ENCODE results near the gene PARN.

DNA sequence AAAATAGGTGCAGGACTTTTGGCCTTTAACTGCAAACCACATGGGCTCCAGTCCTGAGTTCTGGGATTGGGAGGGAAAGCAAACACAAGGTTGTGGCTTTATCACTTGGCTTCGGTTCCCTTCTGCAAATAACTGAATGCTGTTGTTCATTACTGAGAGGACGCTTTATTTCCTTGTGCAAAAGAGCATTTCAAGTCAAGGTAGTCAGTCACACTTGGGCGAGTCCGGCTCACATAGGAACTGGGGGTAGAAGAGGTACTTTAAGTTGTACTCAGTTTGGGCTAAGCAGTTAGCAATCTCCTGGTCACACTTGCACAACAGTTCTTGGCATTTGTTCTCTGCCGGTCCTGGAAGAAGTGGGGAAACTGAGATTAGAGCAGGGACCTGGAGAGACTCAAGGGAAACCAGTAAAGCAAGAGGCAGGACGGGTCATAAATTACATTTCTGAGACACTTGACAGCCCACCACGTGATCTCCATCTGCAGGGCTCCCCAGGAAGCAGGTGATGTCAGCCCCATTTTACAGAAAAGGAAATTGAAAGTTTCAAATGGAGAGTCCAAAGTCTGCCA is 42.4 kb upstream of the PARN start:
- TF ChIP-seq, protein P1, sequence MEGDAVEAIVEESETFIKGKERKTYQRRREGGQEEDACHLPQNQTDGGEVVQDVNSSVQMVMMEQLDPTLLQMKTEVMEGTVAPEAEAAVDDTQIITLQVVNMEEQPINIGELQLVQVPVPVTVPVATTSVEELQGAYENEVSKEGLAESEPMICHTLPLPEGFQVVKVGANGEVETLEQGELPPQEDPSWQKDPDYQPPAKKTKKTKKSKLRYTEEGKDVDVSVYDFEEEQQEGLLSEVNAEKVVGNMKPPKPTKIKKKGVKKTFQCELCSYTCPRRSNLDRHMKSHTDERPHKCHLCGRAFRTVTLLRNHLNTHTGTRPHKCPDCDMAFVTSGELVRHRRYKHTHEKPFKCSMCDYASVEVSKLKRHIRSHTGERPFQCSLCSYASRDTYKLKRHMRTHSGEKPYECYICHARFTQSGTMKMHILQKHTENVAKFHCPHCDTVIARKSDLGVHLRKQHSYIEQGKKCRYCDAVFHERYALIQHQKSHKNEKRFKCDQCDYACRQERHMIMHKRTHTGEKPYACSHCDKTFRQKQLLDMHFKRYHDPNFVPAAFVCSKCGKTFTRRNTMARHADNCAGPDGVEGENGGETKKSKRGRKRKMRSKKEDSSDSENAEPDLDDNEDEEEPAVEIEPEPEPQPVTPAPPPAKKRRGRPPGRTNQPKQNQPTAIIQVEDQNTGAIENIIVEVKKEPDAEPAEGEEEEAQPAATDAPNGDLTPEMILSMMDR (IDR thresholded peaks at IDR 0.05; ENCODE audit: low read depth, low read length, poor library complexity, severe bottlenecking): no peak
- TF ChIP-seq EZH2phosphoT487 (IDR thresholded peaks at IDR 0.05; ENCODE audit: borderline replicate concordance, low read length): no peak

Measured in DOHH2 (cell line).